Measurements from ENCODE around the gene PEX16.

Gene PEX16

GRCh38 chr11:45949992-45950407 lies 32.3 kb upstream of the PEX16 start:
- no peak for TF ChIP-seq CTCF (IDR thresholded peaks at IDR 0.05; ENCODE audit: extremely low read depth, insufficient read depth, missing control alignments)
- DNase-seq (ENCODE audit: low spot score): no peak
- in situ Hi-C loops (cut with MboI; ENCODE audit: low pct_unique_long_range_greater_than_20kb, low sequenced_read_pairs, unreplicated experiment): no loop called here

GRCh38 chr11:45948356-45948755 lies 30.7 kb upstream of the PEX16 start:
- in situ Hi-C loops (cut with MboI; ENCODE audit: low pct_unique_long_range_greater_than_20kb, low sequenced_read_pairs, unreplicated experiment): no loop called here
- TF ChIP-seq CTCF (IDR thresholded peaks at IDR 0.05; ENCODE audit: extremely low read depth, insufficient read depth, missing control alignments): no peak

GRCh38 chr11:45947885-45948284 lies 30.2 kb upstream of the PEX16 start:
- in situ Hi-C loops (cut with MboI; ENCODE audit: low pct_unique_long_range_greater_than_20kb, low sequenced_read_pairs, unreplicated experiment): no loop called here
- no peak for TF ChIP-seq CTCF (IDR thresholded peaks at IDR 0.05; ENCODE audit: extremely low read depth, insufficient read depth, missing control alignments)
- no peak for DNase-seq (ENCODE audit: low spot score)

More at GRCh38 chr11:45948356-45948755, 30.7 kb upstream of the PEX16 start:
- no peak for DNase-seq (ENCODE audit: low spot score)

- no peak for TF ChIP-seq CTCF (IDR thresholded peaks at IDR 0.05; ENCODE audit: extremely low read depth, insufficient read depth, missing control alignments)
- in situ Hi-C loops (cut with MboI; ENCODE audit: low pct_unique_long_range_greater_than_20kb, low sequenced_read_pairs, unreplicated experiment): no loop called here
Measured at GRCh38 chr11:45945397-45945999, 27.8 kb upstream of the PEX16 start.

GRCh38 chr11:45942381-45942780 lies 24.7 kb upstream of the PEX16 start:
- no peak for TF ChIP-seq CTCF (IDR thresholded peaks at IDR 0.05; ENCODE audit: extremely low read depth, insufficient read depth, missing control alignments)
- DNase-seq (ENCODE audit: low spot score): no peak
- in situ Hi-C loops (cut with MboI; ENCODE audit: low pct_unique_long_range_greater_than_20kb, low sequenced_read_pairs, unreplicated experiment): no loop called here

More at GRCh38 chr11:45945397-45945999, 27.8 kb upstream of the PEX16 start:
- no peak for DNase-seq (ENCODE audit: low spot score)

GRCh38 chr11:45941285-45941684 lies 23.6 kb upstream of the PEX16 start:
- peak; percentile 16 for DNase-seq (ENCODE audit: low spot score)
- no peak for TF ChIP-seq CTCF (IDR thresholded peaks at IDR 0.05; ENCODE audit: extremely low read depth, insufficient read depth, missing control alignments)
- in situ Hi-C loops (cut with MboI; ENCODE audit: low pct_unique_long_range_greater_than_20kb, low sequenced_read_pairs, unreplicated experiment): no loop called here

All from GM13977 (cell line).